NCI-H2171 treated with DMSO at 0.1 percent for 48 hours (cell line): Measurements from ENCODE around the gene PRELID3B.

Experiments
- DNase-seq: peaks from one replicate; lab custom pipeline; 2025; lab: John Stamatoyannopoulos, UW

Gene PRELID3B

GRCh38 chr20:58994390-58995159, 48.0 kb downstream of the PRELID3B start:
- no peak for DNase-seq

- no peak for DNase-seq
These were observed 49.0 kb downstream of the PRELID3B start for GRCh38 chr20:58993332-58994248.

GRCh38 chr20:58992911-58993310, 49.7 kb downstream of the PRELID3B start:
- DNase-seq = no peak

GRCh38 chr20:58991715-58992114, 50.9 kb downstream of the PRELID3B start:
- no peak for DNase-seq

- no peak for DNase-seq
These were observed 51.7 kb downstream of the PRELID3B start for GRCh38 chr20:58990651-58991445.

GRCh38 chr20:58989196-58989595, 53.4 kb downstream of the PRELID3B start:
- DNase-seq = no peak

- DNase-seq = no peak
These were observed 54.1 kb downstream of the PRELID3B start for GRCh38 chr20:58988565-58988882.

GRCh38 chr20:58987790-58988564, 54.6 kb downstream of the PRELID3B start:
- no peak for DNase-seq

GRCh38 chr20:58986968-58987517, 55.5 kb downstream of the PRELID3B start:
- no peak for DNase-seq

GRCh38 chr20:58986286-58986967, 56.2 kb downstream of the PRELID3B start:
- DNase-seq = no peak

- DNase-seq = no peak
These were observed 56.9 kb downstream of the PRELID3B start for GRCh38 chr20:58985656-58986055.

GRCh38 chr20:58984691-58985090, 57.9 kb downstream of the PRELID3B start:
- DNase-seq = no peak
